Esophagus squamous epithelium (tissue), 5 donors: Measurements from ENCODE around the gene SMIM22. TPM values are rescaled to one million over a fixed set of nuclear protein-coding genes. Genes with fewer than 3 reads are reported as not detected.
A peak's percentile ranks its signal among the peaks of the same experiment; 100 is the strongest.

ENCODE experiments used
- DNase-seq: peaks from one replicate; lab custom pipeline; 2025; lab: John Stamatoyannopoulos, UW
- H3K27ac ChIP-seq, 4 donors: fragments of 200-600 bp; sonication (generic); one replicate each; pipeline ENCODE4 v1.5.1; 2016 to 2019; ENCODE audit warnings: mild to moderate bottlenecking in 1 of 4
- H3K27me3 ChIP-seq, 4 donors: fragments of 200-600 bp; sonication (generic); 1 replicate in 3 of 4; 2 replicates in 1 of 4; pipeline versions ENCODE4 v1.5.1 to v1.6.0; 2017 to 2021; ENCODE audit warnings: antibody characterized with exemption in 1 of 4
- H3K36me3 ChIP-seq, 3 donors: fragments of 200-600 bp; sonication (generic); one replicate each; pipeline ENCODE4 v1.5.1; 2016 to 2019
- H3K4me1 ChIP-seq, 3 donors: fragments of 200-600 bp; sonication (generic); one replicate each; pipeline ENCODE4 v1.5.1; 2017 to 2019
- H3K4me3 ChIP-seq, 4 donors: fragments of 200-600 bp; sonication (generic); 1 replicate in 3 of 4; 2 replicates in 1 of 4; pipeline ENCODE4 v1.5.1; 2016 to 2019; ENCODE audit warnings: mild to moderate bottlenecking in 2 of 4, moderate library complexity in 1 of 4
- H3K9me3 ChIP-seq, 3 donors: fragments of 200-600 bp; sonication (generic); one replicate each; pipeline ENCODE4 v1.5.1; 2016 to 2019
- POLR2A ChIP-seq, 4 donors: fragments of 450-650 bp; IDR thresholded peaks; one replicate each; pipeline ENCODE4 v1.6.1; 2017; ENCODE audit warnings: antibody characterized with exemption in 4 of 4, mild to moderate bottlenecking in 4 of 4, moderate library complexity in 3 of 4
- WGBS, 2 donors: methylation state at CpG; one replicate each; pipeline ENCODE4 v1.1.5; 2018; 5-methylcytosine and 5-hydroxymethylcytosine counted together
- intact Hi-C: fragments of 100-400 bp; cut with DNase I; formaldehyde crosslinking; loops from one replicate; pipeline ENCODE4 v1.15.0; 2022
- total RNA-seq, 4 donors: library from RNA; depleted of rRNA; stranded (reverse); fragments of >200 nt; gene quantifications; one replicate each; pipeline ENCODE4 v1.1.0, GENCODE V29; 2016
- TF ChIP-seq, protein P1 (sequence below), 6 experiments: fragments of 450-650 bp in 4 of 6; fragments of 200-600 bp in 2 of 6; sonication (generic) in 2 of 6; IDR thresholded peaks; one replicate each; pipeline ENCODE4 v1.5.1; 2016 to 2019; ENCODE audit warnings: antibody characterized with exemption in 6 of 6, mild to moderate bottlenecking in 4 of 6, moderate library complexity in 4 of 6
- donor health status: DM: yes; HTN: yes; CAD: no.

SMIM22 gene
- total RNA-seq, 4 donors from 2014 or later: 4.8 to 10.2 (median 5.2) TPM; not detected in 1

DNA sequence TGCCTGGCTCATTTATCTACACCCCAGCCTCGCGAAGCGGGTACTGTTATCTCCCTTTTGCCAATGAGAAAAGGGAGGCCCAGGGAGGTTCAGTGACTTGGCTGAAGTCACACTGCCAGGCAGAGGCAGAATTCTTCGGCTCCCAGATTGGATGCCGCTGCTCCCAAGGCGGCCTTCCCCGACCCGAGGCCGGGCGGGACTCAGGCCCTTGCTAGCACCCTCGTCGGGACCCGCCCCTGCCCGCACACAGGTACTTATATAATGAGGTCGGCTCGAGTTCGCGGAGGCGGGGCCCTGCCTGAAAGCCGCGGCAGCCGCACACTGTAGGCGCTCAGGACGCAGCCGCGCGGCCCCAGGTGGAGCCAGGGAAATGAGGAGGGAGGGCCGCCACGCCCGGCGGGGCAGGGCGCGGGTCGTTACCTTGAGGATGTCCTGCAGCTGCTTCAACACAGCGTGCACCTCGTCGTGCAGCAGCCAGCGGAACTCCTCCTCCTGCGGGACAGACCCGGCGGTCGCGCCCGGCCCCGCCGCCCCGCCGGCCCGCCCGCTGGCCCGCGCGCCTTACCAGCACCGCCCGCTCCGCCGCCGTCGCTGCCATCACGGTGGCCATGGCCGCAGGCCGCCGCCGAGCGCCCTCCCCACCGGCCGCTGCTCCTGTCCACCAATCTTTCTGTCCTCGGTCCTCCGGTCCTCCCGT lies 6.9 kb downstream of the SMIM22 start, which contains the start of gene ROGDI:
ROGDI (minus strand) TSS at position 672 of the 697 bp plus-strand sequence; CDS start at position 610, 62 bp downstream.
- H3K27me3 ChIP-seq: no peaks in the 10 kb centered on the region
- peak within 1 kb of the TSS; percentile 61 to 96 (median 78) for H3K4me3 ChIP-seq
- TF ChIP-seq POLR2A (IDR thresholded peaks at IDR 0.05): peak in 3 of 4 donors; percentile 34 to 77 (median 66)
- TF ChIP-seq, protein P1, sequence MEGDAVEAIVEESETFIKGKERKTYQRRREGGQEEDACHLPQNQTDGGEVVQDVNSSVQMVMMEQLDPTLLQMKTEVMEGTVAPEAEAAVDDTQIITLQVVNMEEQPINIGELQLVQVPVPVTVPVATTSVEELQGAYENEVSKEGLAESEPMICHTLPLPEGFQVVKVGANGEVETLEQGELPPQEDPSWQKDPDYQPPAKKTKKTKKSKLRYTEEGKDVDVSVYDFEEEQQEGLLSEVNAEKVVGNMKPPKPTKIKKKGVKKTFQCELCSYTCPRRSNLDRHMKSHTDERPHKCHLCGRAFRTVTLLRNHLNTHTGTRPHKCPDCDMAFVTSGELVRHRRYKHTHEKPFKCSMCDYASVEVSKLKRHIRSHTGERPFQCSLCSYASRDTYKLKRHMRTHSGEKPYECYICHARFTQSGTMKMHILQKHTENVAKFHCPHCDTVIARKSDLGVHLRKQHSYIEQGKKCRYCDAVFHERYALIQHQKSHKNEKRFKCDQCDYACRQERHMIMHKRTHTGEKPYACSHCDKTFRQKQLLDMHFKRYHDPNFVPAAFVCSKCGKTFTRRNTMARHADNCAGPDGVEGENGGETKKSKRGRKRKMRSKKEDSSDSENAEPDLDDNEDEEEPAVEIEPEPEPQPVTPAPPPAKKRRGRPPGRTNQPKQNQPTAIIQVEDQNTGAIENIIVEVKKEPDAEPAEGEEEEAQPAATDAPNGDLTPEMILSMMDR (IDR thresholded peaks at IDR 0.05): no peak
- peak within 1 kb of the TSS; percentile 92 to 94 (median 93) for H3K27ac ChIP-seq
- H3K4me1 ChIP-seq: peaks cover 20 to 34% (median 23%) of the 10 kb centered on the region in 3 donors
- no peaks in the 10 kb centered on the region for H3K9me3 ChIP-seq
- DNase-seq: peak; percentile 49
- peaks cover 0 to 57% (median 9%) of the 10 kb centered on the region in 3 donors for H3K36me3 ChIP-seq
- WGBS, 2 donors: 0% methylated on average over 3 of the region's 70 CpGs
- intact Hi-C loops: no loop called here

DNA sequence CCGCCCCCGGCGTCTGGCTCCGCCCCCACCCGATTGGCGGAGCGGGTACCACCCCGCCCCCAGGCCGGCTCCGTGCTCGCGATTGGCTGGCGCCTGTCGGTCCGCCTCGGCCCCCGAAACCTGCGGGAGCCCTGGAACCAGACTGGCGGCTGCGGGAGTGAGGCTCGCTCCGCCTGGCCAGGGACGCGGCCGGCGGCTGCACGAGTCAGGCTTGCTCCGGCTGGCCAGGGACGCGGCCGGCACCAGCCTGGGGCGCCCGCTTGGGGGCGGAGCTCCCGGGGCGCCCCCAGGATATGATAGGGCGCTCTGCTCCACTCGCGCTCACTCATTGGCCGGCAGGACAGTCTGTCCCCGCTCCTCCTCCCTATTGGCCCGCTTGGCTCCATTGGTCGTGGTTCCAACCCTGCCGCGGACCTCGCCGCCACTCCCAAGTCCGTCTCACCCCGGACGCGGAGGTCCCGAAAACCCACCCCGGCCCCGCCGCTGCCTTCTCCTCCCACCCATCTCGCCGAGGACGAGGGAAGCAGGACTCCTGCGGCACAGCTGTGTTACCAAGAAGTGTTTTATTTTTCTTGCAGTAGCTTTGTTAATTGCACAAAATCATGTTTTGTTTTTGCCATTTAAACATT lies 7.6 kb downstream of the SMIM22 start:
- peaks cover 0 to 57% (median 13%) of the 10 kb centered on the region in 3 donors for H3K36me3 ChIP-seq
- TF ChIP-seq, protein P1 (IDR thresholded peaks at IDR 0.05): peak in 5 of 6 experiments; percentile 30 to 56 (median 37)
- TF ChIP-seq POLR2A (IDR thresholded peaks at IDR 0.05): peak in 1 of 4 donors; percentile 35
- H3K27ac ChIP-seq: peak overlapping the region; percentile 92 to 94 (median 93)
- H3K9me3 ChIP-seq: no peaks in the 10 kb centered on the region
- peak overlapping the region; percentile 61 to 96 (median 78) for H3K4me3 ChIP-seq
- no peaks in the 10 kb centered on the region for H3K27me3 ChIP-seq
- DNase-seq: peak; percentile 43
- intact Hi-C loops: no loop called here
- H3K4me1 ChIP-seq: peaks cover 20 to 34% (median 23%) of the 10 kb centered on the region in 3 donors
- 0% methylated on average over 8 to 11 of the region's 59 CpGs for WGBS, 2 donors

DNA sequence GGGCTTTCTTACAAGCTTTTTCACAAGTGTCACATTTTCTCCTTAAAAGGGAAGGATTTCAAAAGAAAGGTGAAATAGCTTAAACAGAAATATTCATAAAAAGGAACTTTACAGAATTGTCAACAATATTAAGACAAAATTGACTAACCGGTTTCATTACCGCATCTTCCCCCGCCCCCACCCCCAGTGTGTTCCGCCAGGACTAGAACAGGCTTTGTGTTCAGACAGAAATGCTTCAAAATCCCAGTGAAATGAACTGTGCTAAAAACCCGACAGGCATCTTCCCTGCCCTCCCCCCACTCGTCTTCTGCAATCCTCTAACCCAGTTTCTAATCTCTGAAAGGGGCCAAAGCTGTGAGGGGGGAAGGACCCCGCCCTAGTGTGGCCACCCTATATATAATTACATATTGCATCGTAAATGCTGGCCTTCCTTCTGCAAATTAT lies 8.3 kb downstream of the SMIM22 start:
- Histone ChIP-seq H3K36me3 (peaks cover 0 to 57% (median 19%) of the 10 kb centered on the region in 3 donors), H3K4me1 (peaks cover 20 to 34% (median 23%) of the 10 kb centered on the region in 3 donors), H3K27ac (peak overlapping the region in 2 of 4 donors; percentile 93 to 94), H3K4me3 (peak overlapping the region; percentile 61 to 96 (median 78)), H3K9me3 (no peaks in the 10 kb centered on the region), H3K27me3 (no peaks in the 10 kb centered on the region)
- 29 to 42% methylated on average over 8 of the region's 8 CpGs for WGBS, 2 donors
- DNase-seq: no peak
- intact Hi-C loops: no loop called here
- TF ChIP-seq, protein P1 (IDR thresholded peaks at IDR 0.05): no peak
- TF ChIP-seq POLR2A (IDR thresholded peaks at IDR 0.05): no peak

DNA sequence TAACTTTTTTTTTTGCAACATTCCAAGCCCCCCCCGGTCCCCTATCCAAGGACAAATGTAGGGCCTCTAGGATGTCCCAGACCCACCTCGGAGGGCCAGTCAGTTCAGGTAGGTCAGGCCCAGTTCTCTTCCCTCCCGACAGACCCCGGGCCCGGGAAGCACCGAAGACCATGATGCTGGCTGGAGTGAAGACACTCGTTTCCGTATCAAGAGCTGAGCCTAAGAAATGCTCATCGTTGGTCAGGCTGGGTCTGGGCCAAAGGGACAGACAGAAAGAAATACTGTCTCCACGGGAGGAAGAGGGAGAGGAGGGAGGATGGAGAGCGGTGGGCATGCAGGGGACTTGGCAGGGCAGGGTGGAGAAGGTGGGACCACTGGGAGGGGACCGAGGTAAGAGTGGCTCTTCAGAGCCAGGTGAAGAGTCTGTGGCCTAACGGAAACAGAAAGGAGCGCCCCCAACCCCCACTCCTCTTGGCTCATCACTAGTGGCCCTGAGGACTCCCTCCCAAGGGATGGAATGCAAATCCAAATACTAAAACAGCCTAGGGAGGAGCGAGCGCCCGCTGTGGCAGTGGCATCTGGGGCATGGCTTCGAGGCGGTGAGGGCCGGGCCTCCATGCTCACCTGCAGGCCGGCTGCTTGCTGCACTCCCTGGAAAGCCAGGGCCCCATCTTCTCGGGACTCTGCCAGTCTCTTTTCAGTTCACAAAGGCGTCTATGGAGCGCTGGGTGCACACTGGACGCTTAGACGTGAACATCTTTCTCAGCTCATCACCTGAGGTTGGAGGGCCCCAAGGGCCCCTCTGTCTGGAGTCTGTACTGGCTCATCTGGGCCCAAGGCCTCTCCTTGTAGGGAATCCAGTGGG lies 9.0 kb downstream of the SMIM22 start:
- H3K4me3 ChIP-seq: no peak overlapping the region
- H3K27me3 ChIP-seq: no peaks in the 10 kb centered on the region
- no peak for DNase-seq
- intact Hi-C loops: no loop called here
- H3K9me3 ChIP-seq: no peaks in the 10 kb centered on the region
- H3K27ac ChIP-seq: peak overlapping the region in 1 of 4 donors; percentile 4
- TF ChIP-seq POLR2A (IDR thresholded peaks at IDR 0.05): no peak
- TF ChIP-seq, protein P1 (IDR thresholded peaks at IDR 0.05): no peak
- peaks cover 0 to 57% (median 20%) of the 10 kb centered on the region in 3 donors for H3K36me3 ChIP-seq
- 58 to 87% methylated on average over 8 to 9 of the region's 26 CpGs for WGBS, 2 donors
- H3K4me1 ChIP-seq: peaks cover 20 to 34% (median 23%) of the 10 kb centered on the region in 3 donors
